Measurements from ENCODE around the gene ENO2. TPM values are rescaled to one million over a fixed set of nuclear protein-coding genes. Genes with fewer than 3 reads are reported as not detected.

ENO2 gene
- total RNA-seq, 1 experiment from 2014 or later, result 166 TPM

GRCh38 chr12:6968426-6968825 is 54.0 kb downstream of the ENO2 start:
- Mint-ChIP-seq H3K4me3 (peak overlapping the region; percentile 100), H3K4me1 (peaks cover 34 to 49% of the 10 kb centered on the region in 2 experiments), H3K36me3 (ENCODE audit: insufficient read depth in 1 of 3, low read depth in 3 of 3) (peaks cover 41 to 72% (median 61%) of the 10 kb centered on the region in 3 experiments), H3K27me3 (ENCODE audit: low read depth) (no peaks in the 10 kb centered on the region), H3K9me3 (no peaks in the 10 kb centered on the region; a peak in 2 of 5 replicates), H3K27ac (peak overlapping the region in 2 of 3 experiments; percentile 93 to 99; a peak in 2 of 7 replicates)
- Histone ChIP-seq H3T11ph (ENCODE audit: low read length) (no peak overlapping the region), H2AK5ac (ENCODE audit: insufficient read length, low read length) (no peak overlapping the region), H3K27me3 (ENCODE audit: insufficient read depth, low read length) (no peaks in the 10 kb centered on the region), H2BK15ac (ENCODE audit: low read depth, low read length) (no peak overlapping the region), H3K14ac (ENCODE audit: insufficient read depth, low read length) (no peak overlapping the region), H3K18ac (ENCODE audit: insufficient read length, low read depth, low read length) (no peak overlapping the region), H3K4ac (ENCODE audit: low read depth, low read length) (no peak overlapping the region), H3K4me1 (ENCODE audit: insufficient read depth, low read length) (0 out of 2 replicates have a peak, but pooled peaks cover 3% of the 10 kb centered on the region), H3K4me2 (ENCODE audit: insufficient read depth, insufficient read length, low read length) (peak overlapping the region; percentile 99), H2BK20ac (ENCODE audit: low read depth, low read length, poor library complexity, severe bottlenecking) (no peak overlapping the region), H4K5ac (ENCODE audit: insufficient read length, low read depth, low read length) (no peak overlapping the region), H3K56ac (ENCODE audit: insufficient read length, low read depth, low read length) (no peak overlapping the region), H2AFZ (ENCODE audit: low read length) (no peak overlapping the region), H2BK120ac (ENCODE audit: low read depth, low read length, poor library complexity, severe bottlenecking) (no peak overlapping the region), H3K79me2 (ENCODE audit: insufficient read depth, low read length) (peaks cover 15% of the 10 kb centered on the region; the same call in 1 of the 2 replicates), H3K9ac (ENCODE audit: extremely low read depth, insufficient read length, low read length) (no peak overlapping the region), H3K27ac (ENCODE audit: insufficient read length, low read depth, low read length) (no peak overlapping the region), H2BK12ac (ENCODE audit: insufficient read length, low read depth, low read length) (no peak overlapping the region), H2BK5ac (ENCODE audit: insufficient read length, low read length) (no peak overlapping the region), H3K23me2 (ENCODE audit: insufficient read length, low read depth, low read length, poor library complexity, severe bottlenecking) (peaks cover 4% of the 10 kb centered on the region), H3K9me3 (ENCODE audit: control insufficient read depth, low read depth, low read length) (no peaks in the 10 kb centered on the region), H4K8ac (replicated peaks; ENCODE audit: insufficient read length, low read depth, low read length) (no peak overlapping the region), H4K20me1 (ENCODE audit: control insufficient read depth, insufficient read depth, insufficient read length) (peaks cover 2% of the 10 kb centered on the region), H4K91ac (ENCODE audit: insufficient read length, low read depth, low read length) (no peak overlapping the region), H3K23ac (ENCODE audit: insufficient read length, low read depth, low read length) (no peak overlapping the region), H3K79me1 (ENCODE audit: insufficient read depth, low read depth, low read length, poor library complexity, severe bottlenecking) (peaks cover 7% of the 10 kb centered on the region)
- no CpG with 5 or more reads among the region's 9 CpGs for WGBS (ENCODE audit: extremely low coverage, insufficient read length, low lambda C conversion rate)
- DNase-seq, result no peak
- no peak for TF ChIP-seq CTCF (conservative IDR thresholded peaks at IDR 0.05)

All from H9 (cell line).